ENCODE measurements around the gene TXN.
"Not testable (repeated sequence)": the region's sequence is repeated elsewhere in the genome, so short reads cannot be mapped to it uniquely, and the experiment has no call there.

Gene TXN

DNA sequence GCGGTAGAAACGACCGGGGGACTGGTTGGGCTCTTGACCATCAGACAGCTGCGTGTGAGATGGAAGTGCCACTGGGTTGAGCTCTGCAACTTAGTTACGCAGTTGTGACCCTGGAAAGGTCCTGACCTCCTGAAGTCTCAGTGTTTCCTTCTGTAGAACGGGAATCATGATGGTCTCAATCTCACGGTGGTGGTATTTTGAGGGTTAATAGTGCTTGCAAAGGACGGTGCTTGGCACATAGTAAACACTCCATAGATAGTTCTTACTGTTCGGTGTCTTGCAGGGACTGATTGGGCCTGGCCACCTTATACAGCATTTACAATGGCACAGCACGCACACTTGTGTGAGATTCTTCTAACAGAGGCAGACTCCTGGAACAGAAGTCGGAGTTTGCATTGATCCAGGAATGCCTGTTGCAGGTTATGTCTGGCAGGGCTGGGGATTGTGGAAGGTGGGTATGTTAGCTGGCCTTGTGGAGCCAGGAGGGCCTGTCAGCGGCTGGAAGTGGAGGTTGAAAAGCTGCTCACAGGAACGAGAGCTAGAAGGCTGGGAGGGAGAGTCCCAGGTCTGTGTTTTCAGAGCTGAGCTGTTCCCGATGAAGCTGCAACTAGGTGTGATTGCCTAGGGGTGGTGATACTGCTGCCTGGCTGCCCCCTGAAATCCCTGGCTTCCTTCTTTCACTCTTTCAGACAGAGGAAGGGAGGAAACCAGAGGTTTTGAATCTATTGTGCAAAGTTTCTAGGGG, 962 bp upstream of the TXN start:
- no peak for DNase-seq

- peak; percentile 11 to 23 for DNase-seq
Observed at GRCh38 chr9:110255463-110256379, 586 bp downstream of the TXN start.

DNA sequence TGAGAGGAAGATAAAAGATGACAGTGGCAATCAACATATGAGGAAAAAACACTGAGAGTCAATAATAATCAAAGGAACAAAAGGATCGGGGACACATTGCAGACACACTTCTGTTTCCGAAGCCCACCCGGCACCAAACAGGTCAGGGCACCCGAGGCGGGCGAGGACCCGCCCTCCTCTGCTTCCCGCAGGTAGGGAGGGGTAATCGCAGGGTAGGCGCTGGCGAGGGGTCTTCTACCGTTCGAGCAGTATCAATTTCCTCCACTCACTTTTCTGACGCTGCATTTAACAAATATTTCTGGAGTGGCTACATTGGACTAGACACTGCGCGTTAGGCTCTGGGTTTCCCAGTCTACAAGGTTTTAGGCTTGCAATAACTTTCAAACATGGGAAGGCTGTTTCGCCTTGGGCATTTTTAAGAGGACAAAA, 1.3 kb downstream of the TXN start:
- no peak for DNase-seq

DNA sequence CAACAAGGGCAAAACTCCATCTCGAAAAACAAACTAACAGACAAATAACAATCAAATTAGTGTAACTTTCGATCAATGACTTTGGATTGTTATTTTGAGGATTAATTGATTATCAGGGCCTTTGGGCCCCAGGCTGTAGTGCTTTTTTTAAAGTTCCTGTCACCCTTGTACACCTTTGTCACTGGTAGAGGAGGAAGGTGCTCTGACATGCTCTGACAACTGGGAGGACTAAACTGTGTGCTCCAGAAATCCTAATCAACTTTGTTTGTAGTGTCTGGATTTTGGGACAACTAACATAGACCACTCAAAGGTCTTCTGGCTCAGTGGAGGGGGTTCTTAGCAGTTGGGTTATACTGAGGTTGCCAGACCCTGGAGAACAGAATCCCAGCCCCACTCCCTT, 1.8 kb downstream of the TXN start:
- no peak for DNase-seq

DNA sequence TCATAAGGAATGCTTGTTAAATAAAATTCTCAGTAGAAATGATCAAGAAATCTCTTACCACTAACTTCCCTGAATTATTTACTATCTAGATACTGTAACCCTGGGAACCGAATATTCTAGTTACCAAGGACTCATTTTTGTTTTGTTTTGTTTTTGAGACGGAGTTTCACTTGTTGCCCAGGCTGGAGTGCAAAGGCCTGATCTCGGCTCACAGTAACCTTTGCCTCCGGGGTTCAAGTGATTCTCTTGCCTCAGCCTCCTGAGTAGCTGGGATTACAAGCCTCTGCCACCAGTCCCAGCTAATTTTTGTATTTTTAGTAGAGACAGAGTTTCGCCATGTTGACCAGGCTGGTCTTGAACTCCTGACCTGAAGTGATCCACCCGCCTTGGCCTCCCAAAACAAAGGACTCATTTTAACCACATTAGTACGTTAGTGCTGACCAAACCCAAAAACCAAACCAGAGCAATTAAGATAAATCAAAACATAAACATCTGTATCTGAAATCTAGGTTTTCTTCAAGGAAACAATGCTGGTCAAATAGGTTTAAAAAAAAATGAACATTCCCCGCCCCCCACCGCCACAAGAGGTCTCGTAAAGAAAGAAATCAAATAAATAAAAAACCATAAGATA, 3.7 kb downstream of the TXN start:
- DNase-seq, result no peak

GRCh38 chr9:110251770-110252169, 4.5 kb downstream of the TXN start:
- not testable (repeated sequence) for DNase-seq

- DNase-seq, result no peak
Observed at GRCh38 chr9:110251212-110251611, 5.1 kb downstream of the TXN start.

- no peak for DNase-seq
Observed at GRCh38 chr9:110249603-110250002, 6.7 kb downstream of the TXN start.

DNA sequence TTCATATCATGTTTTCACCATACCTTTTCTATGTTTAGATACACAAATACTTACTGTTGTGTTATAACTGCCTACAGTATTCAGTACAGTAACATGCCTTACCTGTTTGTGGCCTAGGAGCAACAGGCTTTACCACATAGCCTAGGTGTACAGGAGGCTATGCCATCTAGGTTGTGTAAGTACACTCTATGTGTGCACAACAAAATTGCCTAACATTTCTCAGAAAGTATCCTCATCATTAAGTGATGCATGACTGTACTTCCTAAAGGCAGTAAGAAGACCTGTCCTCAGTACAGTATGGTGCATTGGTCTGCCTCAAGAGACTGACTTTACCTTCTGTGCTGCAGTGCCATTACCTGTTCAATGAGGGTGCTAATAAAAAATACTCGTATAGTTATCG, 7.9 kb downstream of the TXN start:
- no peak for DNase-seq

DNA sequence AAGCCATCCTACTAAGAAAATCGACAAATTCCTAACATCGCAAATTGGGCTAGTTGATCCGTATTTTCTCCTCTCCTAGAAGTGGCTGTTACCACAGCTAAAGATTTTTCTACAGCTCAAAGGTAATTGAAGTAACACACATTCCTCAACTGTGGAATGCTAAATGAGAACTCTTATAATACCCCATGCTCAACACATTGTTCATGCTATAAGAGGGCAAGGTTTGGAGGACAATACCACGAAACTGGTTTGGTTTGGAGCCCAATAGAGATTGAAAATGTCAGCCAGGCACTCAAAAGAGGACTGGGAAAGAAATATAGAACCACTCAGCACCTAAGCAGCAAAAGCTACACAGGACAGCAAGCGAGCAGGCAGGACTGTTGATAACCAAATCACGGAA, 10.1 kb downstream of the TXN start:
- DNase-seq, result no peak

DNA sequence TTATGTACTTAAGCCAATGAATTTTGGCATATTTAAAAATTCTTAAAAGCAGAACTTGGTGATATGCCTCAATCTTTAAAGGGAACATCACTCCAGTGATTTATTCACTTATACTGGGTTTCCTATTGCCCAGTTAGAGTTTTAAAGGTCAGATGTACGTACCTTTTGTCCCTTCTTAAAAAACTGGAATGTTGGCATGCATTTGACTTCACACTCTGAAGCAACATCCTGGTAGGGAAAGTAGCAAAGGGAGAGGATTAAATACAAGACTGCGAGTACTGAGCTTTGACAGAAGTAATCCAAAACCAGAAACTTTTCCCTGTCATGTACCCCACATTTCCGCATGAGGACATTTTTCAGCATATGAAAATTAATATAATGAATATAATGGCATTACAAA, 11.7 kb downstream of the TXN start:
- no peak for DNase-seq

DNA sequence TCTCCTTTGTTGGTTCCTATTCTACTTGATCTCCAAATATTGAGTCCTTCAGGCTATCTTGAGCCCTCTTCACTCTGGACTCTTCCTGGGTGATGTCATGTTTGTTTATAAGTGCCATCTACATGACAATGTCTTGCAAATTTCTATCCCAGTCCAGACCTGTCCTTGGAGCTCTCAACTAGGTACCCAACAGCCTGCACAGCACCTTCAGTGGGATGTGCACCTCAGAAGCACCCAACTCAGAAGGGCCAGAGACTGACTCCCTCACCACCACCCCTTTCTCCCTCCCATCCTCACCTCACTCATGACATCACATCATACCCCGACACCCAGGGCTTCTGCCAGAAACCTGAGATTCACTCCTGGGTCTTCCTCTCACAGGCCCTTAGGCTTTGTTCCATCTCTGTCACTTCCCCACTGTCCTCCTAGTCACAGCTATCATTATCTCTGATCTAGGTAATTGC, 14.4 kb downstream of the TXN start:
- DNase-seq, result no peak

DNA sequence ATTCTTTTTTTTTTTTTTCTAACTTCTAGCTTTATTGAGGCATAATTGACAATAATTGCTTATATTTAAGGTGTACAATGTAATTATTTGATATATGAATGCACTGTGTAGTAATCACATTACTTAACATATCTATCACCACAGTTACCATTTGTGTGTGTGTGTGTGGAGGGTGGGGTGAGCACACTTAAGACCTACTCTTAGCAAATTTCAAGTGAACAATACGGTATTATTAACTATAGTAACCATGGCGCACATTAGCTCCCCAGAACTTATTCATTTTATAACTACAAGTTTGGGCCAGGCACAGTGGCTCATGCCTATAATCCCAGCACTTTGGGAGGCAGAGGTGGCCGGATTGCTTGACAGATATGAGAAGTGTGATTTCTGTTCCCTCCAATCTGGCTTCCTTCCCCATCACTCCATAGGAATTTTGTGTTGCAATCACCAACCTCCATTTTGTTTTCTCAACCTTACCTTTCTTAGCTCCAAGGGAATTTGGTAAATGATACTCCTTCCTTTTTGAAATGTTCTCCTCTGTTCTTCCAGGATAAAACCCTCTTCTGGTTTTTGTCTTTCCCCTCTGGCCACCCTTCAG, 14.9 kb downstream of the TXN start:
- DNase-seq, result no peak

DNA sequence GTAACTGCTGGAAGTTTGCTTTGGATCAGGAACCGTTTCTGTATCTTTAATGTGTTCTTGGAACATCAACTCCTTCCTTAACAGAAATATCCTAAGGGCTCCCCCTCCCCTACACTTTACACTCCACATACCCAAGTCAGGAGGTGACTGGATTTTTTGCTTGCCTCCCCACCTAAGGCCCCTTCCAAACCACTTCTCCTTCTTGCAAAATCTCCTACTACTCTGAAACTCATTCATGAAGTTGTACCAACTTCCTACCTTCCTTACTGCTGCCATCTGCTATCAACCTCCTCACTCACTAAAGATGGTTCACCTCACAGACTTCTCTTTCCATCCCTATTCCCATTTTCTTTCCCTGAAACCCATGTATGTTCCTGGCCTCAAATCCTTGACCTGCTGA, 16.1 kb downstream of the TXN start:
- DNase-seq, result no peak

DNA sequence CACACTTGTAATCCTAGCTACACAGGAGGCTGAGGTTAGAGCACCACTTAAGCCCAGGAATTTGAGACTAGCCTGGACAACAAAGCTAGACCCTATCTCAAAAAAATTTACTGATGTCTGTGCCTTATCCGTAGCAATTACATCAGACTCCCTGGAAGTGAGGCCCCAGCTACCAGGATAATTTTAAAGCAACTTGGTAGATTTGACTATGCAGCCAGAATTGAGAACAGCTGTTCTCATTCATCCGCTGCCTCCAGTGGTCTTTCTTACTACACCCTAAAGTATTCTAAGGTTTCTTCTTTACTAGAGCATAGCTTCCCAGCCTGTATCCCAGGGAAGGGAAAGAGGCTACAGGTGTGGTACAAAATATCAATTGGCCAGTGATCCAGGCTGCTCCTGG, 28.0 kb downstream of the TXN start:
- no peak for DNase-seq

DNA sequence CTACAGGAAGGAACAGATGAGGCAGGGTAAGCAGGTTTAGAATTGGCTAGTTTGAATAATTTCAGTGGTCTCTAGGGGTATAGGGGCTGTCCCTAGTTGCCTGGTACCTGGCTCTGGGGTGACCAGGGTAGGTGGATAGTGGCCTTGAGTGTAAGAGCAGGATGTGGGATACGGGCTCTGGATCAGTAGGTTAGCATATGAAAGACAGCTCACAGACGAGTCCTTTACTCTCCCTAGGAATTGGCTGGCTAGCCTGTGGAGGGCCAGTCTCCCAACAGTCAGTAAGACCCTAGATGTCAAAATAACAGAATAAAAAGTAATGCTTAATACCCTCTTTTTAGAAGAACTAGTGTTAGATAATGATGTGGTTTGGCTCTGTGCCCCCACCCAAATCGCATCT, 31.7 kb downstream of the TXN start:
- DNase-seq, result no peak

- DNase-seq, result no peak
Observed at GRCh38 chr9:110220809-110221208, 35.5 kb downstream of the TXN start.

- peak in 1 of 2 donors; percentile 23 for DNase-seq
Observed at GRCh38 chr9:110217656-110218099, 38.6 kb downstream of the TXN start.

GRCh38 chr9:110214586-110215355, 41.5 kb downstream of the TXN start:
- no peak for DNase-seq

DNA sequence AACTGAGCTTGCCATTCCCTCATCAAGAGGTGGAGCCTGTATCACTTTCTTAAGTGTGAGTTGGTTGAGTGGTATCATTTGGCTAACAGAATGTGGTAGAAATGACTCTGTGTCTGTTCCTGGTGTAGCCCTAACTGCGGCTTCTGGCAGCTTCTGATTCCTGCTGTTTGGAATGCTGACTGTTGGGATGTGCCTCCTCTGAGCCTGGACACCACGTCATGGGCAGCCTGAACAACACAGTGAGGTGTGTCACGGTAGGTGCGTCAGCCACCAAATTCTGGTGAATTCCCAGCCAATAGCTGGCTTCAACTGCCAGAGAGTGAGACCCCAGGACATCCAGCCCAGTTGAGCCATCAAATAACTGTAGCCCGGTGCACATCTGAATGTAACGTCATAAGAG, 42.2 kb downstream of the TXN start:
- DNase-seq, result no peak

GRCh38 chr9:110213413-110214044, 42.8 kb downstream of the TXN start:
- DNase-seq, result no peak

DNA sequence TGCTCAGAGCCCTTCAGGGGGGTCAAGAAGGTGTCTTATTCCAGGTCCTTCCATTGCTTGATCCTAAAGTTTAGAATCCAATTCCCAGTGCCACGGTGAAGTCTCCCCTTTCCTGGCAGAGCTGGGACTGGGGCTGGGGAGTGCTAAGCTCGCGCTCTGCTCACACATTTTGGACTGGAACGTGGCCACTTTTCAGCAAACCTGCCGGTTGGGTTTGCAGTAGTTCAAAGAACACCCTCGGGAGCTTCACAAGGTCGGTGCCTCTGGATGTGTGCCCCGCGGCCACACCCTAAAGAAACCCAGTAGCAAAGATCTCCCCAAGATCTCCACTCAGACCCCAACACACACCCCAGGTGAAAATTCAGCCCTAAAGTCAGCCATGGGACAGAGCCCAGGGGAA, 48.3 kb downstream of the TXN start, which contains the start of gene C9orf152:
Gene C9orf152, minus strand, starts transcription at position 129 of the 400 bp plus-strand sequence. CDS start 580 bp downstream, outside the sequence.
- no peak for DNase-seq
